IMR-90 (cell line): ENCODE measurements around the gene MDH1. TPM values are rescaled to one million over a fixed set of nuclear protein-coding genes. Genes with fewer than 3 reads are reported as not detected.

Experiments
- ATAC-seq: fragments of 200-7000 bp; cut with Tn5 transposase; 2 replicates; pipeline ENCODE4 v1.9.1; 2020; ENCODE audit warnings: low read depth, mild to moderate bottlenecking, moderate library complexity
- BruUV-seq: library from RNA; stranded (reverse); fragments of 400-500 nt; replicated peaks from 2 replicates; lab custom pipeline; 2021; lab: Mats Ljungman, UMichigan
- CTCF ChIA-PET: fragments of 300-600 bp; formaldehyde crosslinking; extraction: SDS; loops from one replicate; lab custom pipeline; 2021; ENCODE audit warnings: antibody characterized with exemption; lab: Yijun Ruan, JAX
- POLR2A ChIA-PET: fragments of 300-600 bp; sonication (Branson Sonifier 250); formaldehyde crosslinking; loops from one replicate; lab custom pipeline; 2022; ENCODE audit warnings: antibody characterized with exemption; ENCODE audit not compliant: unreplicated experiment; lab: Charles Lee
- DNase-seq: peaks from one replicate; pipeline ENCODE4 v3.0.0; 2013
- H2AFZ ChIP-seq: replicated peaks from 2 replicates; pipeline ENCODE3; 2013; ENCODE audit warnings: low read length, mild to moderate bottlenecking; ENCODE audit not compliant: poor library complexity
- H2AK5ac ChIP-seq: 2 replicates; pipeline ENCODE4 v1.6.1; 2013; ENCODE audit warnings: low read depth, low read length, inconsistent platforms
- H2AK9ac ChIP-seq: replicated peaks from 2 replicates; pipeline ENCODE3; 2013; ENCODE audit warnings: mild to moderate bottlenecking, low read depth, low read length, moderate library complexity; ENCODE audit not compliant: poor library complexity
- H2BK120ac ChIP-seq: 2 replicates; pipeline ENCODE4 v1.6.1; 2013; ENCODE audit warnings: low read depth, low read length, inconsistent platforms
- H2BK15ac ChIP-seq: 3 replicates; pipeline ENCODE4 v1.6.1; 2013; ENCODE audit warnings: low read depth, low read length, inconsistent platforms
- H2BK20ac ChIP-seq: 2 replicates; pipeline ENCODE4 v1.6.1; 2013; ENCODE audit warnings: low read depth, mild to moderate bottlenecking, inconsistent platforms, low read length, moderate library complexity
- H2BK5ac ChIP-seq: 2 replicates; pipeline ENCODE4 v1.6.1; 2013; ENCODE audit warnings: mild to moderate bottlenecking, low read depth, low read length, inconsistent platforms; ENCODE audit not compliant: poor library complexity, severe bottlenecking
- H3K14ac ChIP-seq: replicated peaks from 2 replicates; pipeline ENCODE4 v1.6.1; 2013; ENCODE audit warnings: low read depth, low read length, inconsistent platforms
- H3K18ac ChIP-seq: 2 replicates; pipeline ENCODE4 v1.6.1; 2013; ENCODE audit warnings: low read depth, low read length, control low read depth
- H3K23ac ChIP-seq: 2 replicates; pipeline ENCODE4 v1.6.1; 2013; ENCODE audit warnings: low read depth, low read length, inconsistent platforms
- H3K27ac ChIP-seq: 2 replicates; pipeline ENCODE4 v1.5.1; 2013; ENCODE audit warnings: mild to moderate bottlenecking, control low read depth, low read length; ENCODE audit not compliant: insufficient read depth
- H3K27me3 ChIP-seq: 2 replicates; pipeline ENCODE4 v1.6.1; 2013; ENCODE audit warnings: low read length; ENCODE audit not compliant: control insufficient read depth, insufficient read depth
- H3K36me3 ChIP-seq: 2 replicates; pipeline ENCODE4 v1.6.1; 2013; ENCODE audit warnings: low read length, mixed read lengths; ENCODE audit not compliant: control insufficient read depth, insufficient read depth
- H3K4ac ChIP-seq: 2 replicates; pipeline ENCODE4 v1.6.1; 2013; ENCODE audit warnings: low read depth, low read length, inconsistent platforms
- H3K4me1 ChIP-seq: 2 replicates; pipeline ENCODE4 v1.6.1; 2013; ENCODE audit warnings: low read length, mixed read lengths; ENCODE audit not compliant: control insufficient read depth, insufficient read depth
- H3K4me2 ChIP-seq: 2 replicates; pipeline ENCODE4 v1.6.1; 2013; ENCODE audit warnings: low read depth, mild to moderate bottlenecking, control low read depth, low read length, moderate library complexity
- H3K4me3 ChIP-seq: 2 replicates; pipeline ENCODE4 v1.5.1; 2013; ENCODE audit warnings: low read depth, mild to moderate bottlenecking, control low read depth, low read length, moderate library complexity; ENCODE audit not compliant: insufficient read depth
- H3K56ac ChIP-seq: 2 replicates; pipeline ENCODE4 v1.6.1; 2013; ENCODE audit warnings: low read length, inconsistent platforms; ENCODE audit not compliant: insufficient read depth; ENCODE audit errors: extremely low read depth
- H3K79me1 ChIP-seq, 2 experiments: 2 replicates each; pipeline ENCODE4 v1.6.1; 2013; ENCODE audit warnings: low read length in 2 of 2, inconsistent platforms in 1 of 2, low read depth in 1 of 2
- H3K9ac ChIP-seq: 2 replicates; pipeline ENCODE4 v1.6.1; 2013; ENCODE audit warnings: low read depth, low read length, control low read depth
- H3K9me1 ChIP-seq: 2 replicates; pipeline ENCODE4 v1.6.1; 2013; ENCODE audit warnings: low read length, inconsistent platforms; ENCODE audit not compliant: insufficient read depth
- H3K9me3 ChIP-seq: 2 replicates; pipeline ENCODE4 v1.6.1; 2013; ENCODE audit warnings: low read length; ENCODE audit not compliant: control insufficient read depth, insufficient read depth
- H4K20me1 ChIP-seq: 2 replicates; pipeline ENCODE4 v1.6.1; 2013; ENCODE audit warnings: low read length, inconsistent platforms; ENCODE audit not compliant: insufficient read depth
- H4K5ac ChIP-seq: 2 replicates; pipeline ENCODE4 v1.6.1; 2013; ENCODE audit warnings: mild to moderate bottlenecking, low read depth, low read length, control low read depth
- H4K8ac ChIP-seq, 2 experiments: 2 replicates each; pipeline ENCODE4 v1.6.1; 2013; ENCODE audit warnings: low read depth in 2 of 2, low read length in 2 of 2, control low read depth in 1 of 2, inconsistent platforms in 1 of 2
- H4K91ac ChIP-seq: 2 replicates; pipeline ENCODE4 v1.6.1; 2013; ENCODE audit warnings: low read depth, low read length, inconsistent platforms; ENCODE audit not compliant: insufficient read depth
- BHLHE40 ChIP-seq: fragments of 150-350 bp; IDR thresholded peaks from 2 replicates; pipeline ENCODE4 v1.6.1; 2016; ENCODE audit warnings: mild to moderate bottlenecking, low read depth, low read length
- CEBPB ChIP-seq: IDR thresholded peaks from 2 replicates; pipeline ENCODE4 v1.6.1; 2012; ENCODE audit warnings: low read depth, low read length, improper control_type of control experiment
- CHD1 ChIP-seq: IDR thresholded peaks from 2 replicates; pipeline ENCODE4 v1.6.1; 2012; ENCODE audit warnings: low read depth, low read length, improper control_type of control experiment
- FOS ChIP-seq: fragments of 150-350 bp; IDR thresholded peaks from 2 replicates; pipeline ENCODE4 v1.6.1; 2016; ENCODE audit warnings: low read depth, low read length
- MAFK ChIP-seq: IDR thresholded peaks from 2 replicates; pipeline ENCODE4 v1.6.1; 2012; ENCODE audit warnings: low read depth, low read length, improper control_type of control experiment
- MAZ ChIP-seq: IDR thresholded peaks from 2 replicates; pipeline ENCODE4 v1.6.1; 2012; ENCODE audit warnings: low read depth, mild to moderate bottlenecking, low read length, improper control_type of control experiment, moderate library complexity, borderline replicate concordance
- MXI1 ChIP-seq: IDR thresholded peaks from 2 replicates; pipeline ENCODE4 v1.6.1; 2012; ENCODE audit warnings: low read depth, mild to moderate bottlenecking, low read length, moderate library complexity, borderline replicate concordance
- NFE2L2 ChIP-seq: fragments of 150-350 bp; IDR thresholded peaks from 2 replicates; pipeline ENCODE4 v1.6.1; 2016; ENCODE audit warnings: low read depth, mild to moderate bottlenecking, low read length
- POLR2A ChIP-seq: IDR thresholded peaks from 2 replicates; pipeline ENCODE4 v1.6.1; 2012; ENCODE audit warnings: mild to moderate bottlenecking, low read depth, low read length
- RAD21 ChIP-seq: IDR thresholded peaks from 2 replicates; pipeline ENCODE4 v1.6.1; 2012; ENCODE audit warnings: low read length, improper control_type of control experiment
- RCOR1 ChIP-seq: IDR thresholded peaks from 2 replicates; pipeline ENCODE4 v1.6.1; 2012; ENCODE audit warnings: mild to moderate bottlenecking, low read length, improper control_type of control experiment; ENCODE audit not compliant: insufficient replicate concordance
- RFX5 ChIP-seq: IDR thresholded peaks from 2 replicates; pipeline ENCODE4 v1.8.0; 2012; ENCODE audit warnings: low read depth, mild to moderate bottlenecking, low read length, moderate library complexity
- SMC3 ChIP-seq: fragments of 150-350 bp; IDR thresholded peaks from 2 replicates; pipeline ENCODE4 v1.6.1; 2016; ENCODE audit warnings: low read depth, mild to moderate bottlenecking, antibody characterized with exemption, low read length, moderate library complexity
- USF2 ChIP-seq: fragments of 150-350 bp; IDR thresholded peaks from 2 replicates; pipeline ENCODE4 v1.6.1; 2017; ENCODE audit warnings: mild to moderate bottlenecking, antibody characterized with exemption, low read length, low read depth
- WGBS, 2 experiments: methylation state at CpG; one replicate each; pipeline versions ENCODE4 v1.1.5 to v1.1.7; 2013; ENCODE audit warnings: missing lambda C conversion rate in 2 of 2; ENCODE audit not compliant: insufficient read length in 1 of 2; ENCODE audit errors: extremely low coverage in 2 of 2; 5-methylcytosine and 5-hydroxymethylcytosine counted together
- dilution Hi-C: fragments of 300-500 bp; cut with HindIII; formaldehyde crosslinking; loops from one replicate; pipeline ENCODE4 v1.14.3; 2018; ENCODE audit warnings: low sequenced_read_pairs; ENCODE audit not compliant: unreplicated experiment
- in situ Hi-C: fragments of 300-500 bp; cut with MboI; formaldehyde crosslinking; loops from 3 replicates; pipeline ENCODE4 v1.14.3; 2019; ENCODE audit warnings: low sequenced_read_pairs, inconsistent platforms, mixed read lengths
- intact Hi-C: fragments of 100-400 bp; cut with micrococcal nuclease; formaldehyde crosslinking; loops from 2 replicates; pipeline ENCODE4 v1.10.0; 2022
- polyA plus RNA-seq, 3 experiments: library from polyadenylated mRNA; depleted of rRNA; stranded (reverse); fragments of >200 nt; gene quantifications; 2 replicates each; pipeline ENCODE4 v1.2.3, GENCODE V29; 2012; ENCODE audit warnings: low replicate concordance in 1 of 3
- total RNA-seq: library from RNA; depleted of rRNA; stranded (reverse); fragments of >200 nt; gene quantifications from 2 replicates; pipeline ENCODE4 v1.2.3, GENCODE V29; 2012
- TF ChIP-seq, protein P1 (sequence below): fragments of 150-350 bp; IDR thresholded peaks from 2 replicates; pipeline ENCODE4 v1.6.1; 2016; ENCODE audit warnings: low read depth, mild to moderate bottlenecking, low read length, moderate library complexity, borderline replicate concordance
- TF ChIP-seq, protein P2 (sequence below): conservative IDR thresholded peaks from 2 replicates; pipeline ENCODE4 v1.5.1; 2012; ENCODE audit warnings: mild to moderate bottlenecking, low read depth, low read length, improper control_type of control experiment

MDH1 gene
- total and polyA plus RNA-seq, 2 of the 4 experiments (the other 2 are of a cell fraction) = 195 to 248 TPM

DNA sequence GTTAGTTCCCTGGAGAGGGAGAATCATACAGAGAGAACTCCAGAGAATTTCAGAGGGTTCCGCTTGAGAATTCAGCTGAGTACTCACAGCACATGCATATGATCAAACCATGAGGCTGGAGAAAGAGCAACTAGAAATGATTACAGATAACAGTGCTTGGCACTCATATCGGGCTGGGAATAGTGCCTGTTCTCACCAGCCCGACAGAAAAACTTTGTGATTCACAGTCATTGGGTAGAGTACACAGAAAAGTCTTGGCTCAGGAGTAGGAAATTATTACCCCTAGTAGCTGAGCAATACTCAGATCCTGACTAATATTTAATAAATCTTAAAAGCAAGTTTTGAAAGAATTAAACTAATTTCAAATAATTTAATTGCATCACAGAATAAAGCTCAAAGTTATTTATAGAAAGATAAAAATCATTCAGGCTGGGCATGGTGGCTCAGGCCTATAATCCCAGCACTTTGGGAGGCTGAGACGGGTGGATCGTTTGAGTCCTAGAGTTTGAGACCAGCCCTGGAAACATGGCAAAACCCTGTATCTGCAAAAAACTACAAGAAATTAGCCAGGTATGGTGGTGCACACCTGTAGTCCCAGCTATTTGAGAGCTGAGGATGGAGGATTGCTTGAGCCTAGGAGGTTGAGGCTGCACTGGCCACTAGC, 7.3 kb upstream of the MDH1 start:
- DNase-seq = peak; percentile 42
- dilution Hi-C loops (no loop called here), in situ Hi-C loops (no loop called here), intact Hi-C loops (no loop called here)
- Histone ChIP-seq H3K18ac (no peak overlapping the region), H3K23ac (no peak overlapping the region), H2AK9ac (no peak overlapping the region), H2BK15ac (no peak overlapping the region), H3K9ac (no peak overlapping the region), H4K5ac (no peak overlapping the region), H3K4me3 (no peak overlapping the region), H4K91ac (no peak overlapping the region), H3K36me3 (no peaks in the 10 kb centered on the region), H3K56ac (no peak overlapping the region), H2AFZ (no peak overlapping the region), H3K4me2 (no peak overlapping the region), H3K27ac (no peak overlapping the region), H4K8ac (no peak overlapping the region), H3K27me3 (no peaks in the 10 kb centered on the region), H2AK5ac (no peak overlapping the region), H3K9me1 (no peaks in the 10 kb centered on the region), H2BK5ac (no peak overlapping the region), H4K20me1 (no peaks in the 10 kb centered on the region), H3K9me3 (no peaks in the 10 kb centered on the region), H3K79me1 (peaks cover 5 to 9% of the 10 kb centered on the region in 2 experiments; a peak in 2 of 4 replicates), H2BK20ac (no peak overlapping the region), H3K4ac (no peak overlapping the region), H2BK120ac (no peak overlapping the region), H3K14ac (no peak overlapping the region), H3K4me1 (no peaks in the 10 kb centered on the region)
- CTCF ChIA-PET = no interaction called here
- no CpG with 5 or more reads among the region's 5 CpGs for WGBS, 2 experiments
- BruUV-seq = no TSS peak
- no peak for ATAC-seq
- TF ChIP-seq SMC3 = no peak
- no peak for TF ChIP-seq NFE2L2
- no peak for TF ChIP-seq POLR2A
- TF ChIP-seq, protein P1, sequence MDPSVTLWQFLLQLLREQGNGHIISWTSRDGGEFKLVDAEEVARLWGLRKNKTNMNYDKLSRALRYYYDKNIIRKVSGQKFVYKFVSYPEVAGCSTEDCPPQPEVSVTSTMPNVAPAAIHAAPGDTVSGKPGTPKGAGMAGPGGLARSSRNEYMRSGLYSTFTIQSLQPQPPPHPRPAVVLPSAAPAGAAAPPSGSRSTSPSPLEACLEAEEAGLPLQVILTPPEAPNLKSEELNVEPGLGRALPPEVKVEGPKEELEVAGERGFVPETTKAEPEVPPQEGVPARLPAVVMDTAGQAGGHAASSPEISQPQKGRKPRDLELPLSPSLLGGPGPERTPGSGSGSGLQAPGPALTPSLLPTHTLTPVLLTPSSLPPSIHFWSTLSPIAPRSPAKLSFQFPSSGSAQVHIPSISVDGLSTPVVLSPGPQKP = no peak
- TF ChIP-seq RAD21 = no peak
- TF ChIP-seq BHLHE40 = no peak
- no peak for TF ChIP-seq MAFK
- TF ChIP-seq CEBPB = no peak
- no peak for TF ChIP-seq USF2
- TF ChIP-seq RFX5 = no peak
- no peak for TF ChIP-seq MXI1
- TF ChIP-seq CHD1 = no peak
- TF ChIP-seq RCOR1 = no peak
- no peak for TF ChIP-seq FOS
- TF ChIP-seq, protein P2, sequence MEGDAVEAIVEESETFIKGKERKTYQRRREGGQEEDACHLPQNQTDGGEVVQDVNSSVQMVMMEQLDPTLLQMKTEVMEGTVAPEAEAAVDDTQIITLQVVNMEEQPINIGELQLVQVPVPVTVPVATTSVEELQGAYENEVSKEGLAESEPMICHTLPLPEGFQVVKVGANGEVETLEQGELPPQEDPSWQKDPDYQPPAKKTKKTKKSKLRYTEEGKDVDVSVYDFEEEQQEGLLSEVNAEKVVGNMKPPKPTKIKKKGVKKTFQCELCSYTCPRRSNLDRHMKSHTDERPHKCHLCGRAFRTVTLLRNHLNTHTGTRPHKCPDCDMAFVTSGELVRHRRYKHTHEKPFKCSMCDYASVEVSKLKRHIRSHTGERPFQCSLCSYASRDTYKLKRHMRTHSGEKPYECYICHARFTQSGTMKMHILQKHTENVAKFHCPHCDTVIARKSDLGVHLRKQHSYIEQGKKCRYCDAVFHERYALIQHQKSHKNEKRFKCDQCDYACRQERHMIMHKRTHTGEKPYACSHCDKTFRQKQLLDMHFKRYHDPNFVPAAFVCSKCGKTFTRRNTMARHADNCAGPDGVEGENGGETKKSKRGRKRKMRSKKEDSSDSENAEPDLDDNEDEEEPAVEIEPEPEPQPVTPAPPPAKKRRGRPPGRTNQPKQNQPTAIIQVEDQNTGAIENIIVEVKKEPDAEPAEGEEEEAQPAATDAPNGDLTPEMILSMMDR = no peak
- TF ChIP-seq MAZ = no peak
- POLR2A ChIA-PET = no interaction called here
